Vagina (tissue), 2 donors: ENCODE data around the gene RIC1.

ENCODE experiments used
- CTCF ChIP-seq, 3 experiments: fragments of 450-650 bp in 2 of 3; fragments of 200-600 bp in 1 of 3; sonication (generic) in 1 of 3; IDR thresholded peaks; one replicate each; pipeline ENCODE4 v1.5.1; 2017 to 2019; ENCODE audit warnings: antibody characterized with exemption in 3 of 3, mild to moderate bottlenecking in 2 of 3, moderate library complexity in 2 of 3
- POLR2AphosphoS5 ChIP-seq, 2 donors: sonication (generic); formaldehyde crosslinking; IDR thresholded peaks; one replicate each; pipeline ENCODE4 v1.9.0; 2017; ENCODE audit warnings: antibody characterized with exemption in 2 of 2, mild to moderate bottlenecking in 2 of 2, low read depth in 1 of 2; ENCODE audit not compliant: insufficient read depth in 1 of 2

- no peak for TF ChIP-seq CTCF (IDR thresholded peaks at IDR 0.05)
- TF ChIP-seq POLR2AphosphoS5 (IDR thresholded peaks at IDR 0.05; ENCODE audit: insufficient read depth in 1 of 2, low read depth in 1 of 2), result peak in 1 of 2 donors; percentile 20
Observed at GRCh38 chr9:5629312-5630080, 589 bp downstream of the RIC1 start.
